Melanocyte of skin (primary cell): ENCODE measurements around the gene BPIFB1. TPM values are rescaled to one million over a fixed set of nuclear protein-coding genes. Genes with fewer than 3 reads are reported as not detected.

ENCODE experiments used
- total RNA-seq, 2 donors: library from RNA; depleted of rRNA; stranded (reverse); fragments of >200 nt; gene quantifications; 2 replicates each; pipeline ENCODE4 v1.2.3, GENCODE V29; 2012

BPIFB1 gene
- not detected for total RNA-seq

GRCh38 chr20:33282991-33283555 lies at the start of gene BPIFB1:
BPIFB1 (plus strand) TSS chr20:33283214; CDS start chr20:33286074, 2,860 bp downstream.

GRCh38 chr20:33235696-33236095 lies 47.3 kb upstream of the BPIFB1 start, which contains the start of gene BPIFA1:
BPIFA1 (plus strand) TSS chr20:33235996; CDS start chr20:33237712, 1,716 bp downstream.

Other genes with a start within 250 kb of the BPIFB1 start
- gene BPIFB3, start 229.3 kb upstream of the BPIFB1 start, total RNA-seq = not detected
- gene BPIFB4, start 203.6 kb upstream of the BPIFB1 start, total RNA-seq = not detected
- not detected for gene BPIFA2, start 115.1 kb upstream of the BPIFB1 start, total RNA-seq
- gene BPIFA3, start 65.9 kb upstream of the BPIFB1 start, total RNA-seq = not detected
- not detected for gene BPIFA1, start 47.2 kb upstream of the BPIFB1 start, total RNA-seq
- gene CDK5RAP1, start 118.3 kb downstream of the BPIFB1 start, total RNA-seq = 10 to 100 TPM; 21.0 to 34.3 TPM
- 10 to 100 TPM; 13.3 to 14.8 TPM for gene SNTA1, start 160.5 kb downstream of the BPIFB1 start, total RNA-seq
- gene CBFA2T2, start 206.9 kb downstream of the BPIFB1 start, total RNA-seq = 1 to 10 TPM; 7.7 to 8.6 TPM